HG03064 (cell line): Measurements from ENCODE around the gene GNA12.
"Not testable (repeated sequence)": the region's sequence is repeated elsewhere in the genome, so short reads cannot be mapped to it uniquely, and the experiment has no call there.

Experiments used
- ATAC-seq: cut with Tn5 transposase; IDR thresholded peaks from one replicate; pipeline ENCODE4 v1.9.1; 2021; ENCODE audit warnings: low read depth; ENCODE audit not compliant: unreplicated experiment

Gene GNA12

GRCh38 chr7:2864999-2865670 lies 21.0 kb upstream of the GNA12 start:
- ATAC-seq, result no peak

DNA sequence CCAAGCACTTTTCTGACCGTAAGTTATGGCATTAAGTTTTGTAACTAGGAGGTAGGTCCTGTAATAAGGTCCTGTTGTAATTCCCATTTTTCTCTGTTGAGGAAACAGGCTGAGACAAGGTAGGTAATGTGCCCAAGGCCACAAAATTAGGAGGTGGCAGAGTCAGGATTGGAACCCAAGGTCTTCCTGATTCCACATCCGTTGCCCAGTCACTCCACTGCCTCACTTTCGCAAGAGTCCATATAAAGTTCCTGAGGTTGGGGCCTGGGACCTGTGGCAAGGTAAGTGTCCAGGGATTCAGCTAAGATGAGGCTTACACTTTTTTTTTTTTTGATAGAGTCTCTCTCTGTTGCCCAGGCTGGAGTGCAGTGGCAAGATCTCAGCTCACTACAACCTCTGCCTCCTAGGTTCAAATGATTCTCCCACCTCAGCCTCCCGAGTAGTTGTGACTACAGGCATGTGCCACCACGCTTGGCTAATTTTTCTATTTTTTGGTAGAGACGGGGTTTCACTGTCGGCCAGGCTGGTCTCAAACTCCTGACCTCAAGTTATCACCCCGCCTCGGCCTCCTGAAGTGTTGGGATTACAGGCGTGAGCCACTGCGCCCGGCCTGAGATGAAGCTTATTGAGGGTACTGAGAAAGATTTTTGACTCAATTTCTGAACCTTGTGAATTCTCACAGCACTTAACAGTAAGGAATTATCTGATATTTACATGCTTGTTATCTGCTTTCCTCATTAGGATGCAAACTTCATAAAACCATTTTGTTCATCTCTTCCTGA lies 20.3 kb upstream of the GNA12 start:
- no peak for ATAC-seq

DNA sequence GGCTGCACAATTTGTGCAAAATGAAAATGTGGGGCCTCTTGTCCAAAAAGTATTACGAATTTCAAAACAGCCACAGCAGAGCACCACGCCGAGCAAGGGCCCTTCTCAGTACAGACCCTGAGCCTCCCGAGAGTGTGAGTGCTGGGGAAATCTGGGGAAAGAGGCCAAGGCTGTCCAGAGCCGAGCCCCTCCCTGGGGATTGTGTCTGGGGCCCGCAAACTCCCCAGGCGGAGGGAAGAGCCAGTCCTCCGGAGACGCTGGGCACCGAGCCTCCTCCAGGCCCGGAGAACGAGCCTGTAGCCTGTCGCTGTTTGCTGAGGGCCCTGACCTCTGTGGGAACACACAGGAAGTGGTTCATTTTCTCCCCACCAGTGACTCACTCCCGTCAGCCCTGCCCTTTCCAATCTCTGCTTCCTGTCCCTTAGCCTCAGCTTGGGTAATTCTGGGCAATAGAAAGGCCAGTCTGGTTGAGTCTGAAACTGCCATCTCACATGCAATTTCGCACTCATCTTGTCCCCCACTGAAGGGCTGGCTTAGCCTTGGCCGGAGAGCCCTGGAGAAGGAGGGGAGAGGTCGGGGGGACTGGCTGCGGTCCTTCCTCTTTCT lies 19.5 kb upstream of the GNA12 start:
- peak; percentile 95 for ATAC-seq

GRCh38 chr7:2862831-2863361 lies 18.8 kb upstream of the GNA12 start:
- no peak for ATAC-seq

DNA sequence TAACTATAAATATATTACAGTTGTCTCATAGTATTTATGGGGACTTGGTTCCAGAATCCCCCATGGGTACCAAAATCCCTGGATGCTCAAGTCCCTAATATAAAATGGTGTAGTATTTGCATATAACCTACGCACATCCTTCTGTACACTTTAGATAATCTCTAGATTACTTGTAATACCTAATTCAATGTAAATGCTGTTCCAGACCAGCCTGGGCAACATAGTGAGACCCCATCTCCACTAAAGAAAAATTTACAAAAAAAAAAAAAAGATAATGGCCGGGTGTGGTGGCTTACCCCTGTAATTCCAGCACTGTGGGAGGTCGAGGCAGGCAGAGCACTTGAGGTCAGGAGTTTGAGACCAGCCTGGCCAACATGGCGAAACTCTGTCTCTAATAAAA lies 17.4 kb upstream of the GNA12 start:
- no peak for ATAC-seq

GRCh38 chr7:2860627-2861133 lies 16.6 kb upstream of the GNA12 start:
- no peak for ATAC-seq

DNA sequence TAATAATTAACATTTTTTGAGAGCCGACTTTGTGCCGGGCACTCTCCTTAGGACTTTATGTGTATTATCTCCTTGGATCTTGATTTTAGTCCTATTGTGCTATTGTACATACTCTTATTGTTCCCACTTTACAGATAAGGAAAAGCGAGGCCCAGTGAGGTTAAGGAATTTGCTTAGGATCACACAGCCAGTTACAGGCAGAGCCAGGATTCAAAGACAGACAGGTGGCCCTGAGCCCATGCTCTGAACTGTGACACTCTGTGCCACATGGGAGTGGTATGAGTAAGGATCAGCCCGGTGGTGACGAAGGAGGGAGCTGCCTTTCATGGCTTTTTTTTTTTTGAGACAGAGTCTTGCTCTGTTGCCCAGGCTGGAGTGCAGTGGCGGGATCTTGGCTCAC lies 15.8 kb upstream of the GNA12 start:
- no peak for ATAC-seq

GRCh38 chr7:2858621-2859020 lies 14.5 kb upstream of the GNA12 start:
- no peak for ATAC-seq

DNA sequence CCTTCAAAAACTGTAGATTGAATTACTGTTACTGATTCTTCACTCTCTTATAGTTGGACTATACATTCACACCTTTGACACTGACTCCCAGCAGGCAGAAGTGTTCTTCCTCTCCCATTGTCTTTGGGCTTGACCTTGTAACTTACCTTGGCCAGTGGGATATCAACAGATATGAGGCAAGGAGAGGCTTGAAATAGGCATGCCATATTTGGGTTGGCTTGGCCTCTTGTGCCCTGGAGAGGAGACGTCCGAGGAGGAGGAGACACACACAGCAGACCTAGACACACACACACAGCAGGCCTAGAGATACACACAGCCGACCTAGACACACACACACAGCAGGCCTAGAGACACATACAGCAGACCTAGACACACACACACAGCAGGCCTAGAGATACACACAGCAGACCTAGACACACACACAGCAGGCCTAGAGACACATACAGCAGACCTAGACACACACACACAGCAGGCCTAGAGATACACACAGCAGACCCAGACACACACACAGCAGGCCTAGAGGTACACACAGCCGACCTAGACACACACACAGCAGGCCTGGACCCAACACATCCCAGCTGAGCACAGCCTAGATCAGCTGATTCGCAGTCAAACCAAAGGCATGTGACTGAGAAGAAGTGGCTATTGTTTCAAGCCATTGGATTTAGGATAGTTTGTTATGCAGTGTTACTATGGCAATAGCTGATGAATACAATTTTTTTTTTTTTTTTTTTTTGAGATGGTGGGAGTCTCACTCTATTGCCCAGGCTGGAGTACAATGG lies 12.5 kb upstream of the GNA12 start:
- no peak for ATAC-seq

DNA sequence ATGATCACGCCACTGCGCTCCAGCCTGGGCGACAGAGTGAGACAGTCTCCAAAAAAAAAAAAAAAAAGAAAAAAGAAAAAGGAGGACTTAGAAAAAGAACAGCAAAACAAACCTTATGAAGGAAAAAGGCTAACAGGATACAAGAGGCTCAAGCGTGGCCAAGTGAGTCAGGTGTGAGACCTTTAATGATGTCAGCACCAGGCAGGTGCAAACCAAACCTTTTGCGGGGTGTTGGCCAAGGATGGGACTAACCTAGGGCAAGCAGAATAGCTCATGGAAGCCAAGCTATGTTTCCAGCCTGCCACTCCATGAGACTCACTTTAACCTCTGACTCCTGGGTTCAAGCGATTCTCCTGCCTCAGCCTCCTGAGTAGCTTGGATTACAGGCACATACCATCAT lies 11.3 kb upstream of the GNA12 start:
- ATAC-seq, result no peak

DNA sequence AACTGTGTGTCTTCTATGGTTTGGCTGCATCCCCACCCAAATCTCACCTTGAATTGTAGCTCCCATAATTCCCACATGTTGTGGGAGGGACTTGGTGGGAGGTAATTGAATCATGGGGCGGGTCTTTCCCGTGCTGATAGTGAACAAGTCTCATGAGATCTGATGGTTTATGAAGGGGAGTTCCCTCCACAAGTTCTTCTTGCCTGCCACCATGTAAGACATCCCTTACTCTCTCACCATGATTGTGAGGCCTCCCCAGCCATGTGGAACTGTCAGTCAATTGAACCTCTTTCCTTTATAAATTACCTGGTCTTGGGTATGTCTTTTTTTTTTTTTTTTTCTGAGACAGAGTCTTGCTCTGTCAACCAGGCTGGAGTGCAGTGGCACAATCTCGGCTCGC lies 9.4 kb upstream of the GNA12 start:
- not testable (repeated sequence) for ATAC-seq

- no peak for ATAC-seq
These were observed 9.0 kb upstream of the GNA12 start for GRCh38 chr7:2853147-2853546.

GRCh38 chr7:2851497-2851896 lies 7.4 kb upstream of the GNA12 start:
- ATAC-seq, result no peak

GRCh38 chr7:2849941-2850766 lies 6.0 kb upstream of the GNA12 start:
- no peak for ATAC-seq

- no peak for ATAC-seq
These were observed 1.0 kb upstream of the GNA12 start for GRCh38 chr7:2845034-2845592.

DNA sequence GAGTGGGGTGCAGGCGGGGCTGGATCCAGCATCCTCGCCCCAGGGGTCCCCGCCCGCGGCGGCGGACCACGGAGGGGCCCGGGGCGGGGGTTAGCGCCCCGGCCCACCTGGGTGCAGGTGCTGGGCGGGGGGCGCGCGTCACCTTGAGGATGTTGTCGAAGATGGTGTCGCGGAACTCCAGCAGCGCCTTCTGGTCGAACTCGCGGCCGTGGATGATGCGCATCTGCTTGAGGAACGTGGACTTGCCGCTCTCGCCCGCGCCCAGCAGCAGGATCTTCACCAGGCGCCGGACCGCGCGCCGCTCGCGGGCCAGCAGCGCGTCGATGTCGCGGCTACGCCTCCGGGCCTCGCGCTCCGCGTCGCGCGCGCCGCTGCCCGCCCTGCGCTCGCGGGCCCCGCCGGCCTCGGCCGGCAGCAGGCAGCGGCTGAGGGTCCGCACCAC lies 376 bp downstream of the GNA12 start:
- peak; percentile 27 for ATAC-seq

- no peak for ATAC-seq
These were observed 870 bp downstream of the GNA12 start for GRCh38 chr7:2843191-2843685.

DNA sequence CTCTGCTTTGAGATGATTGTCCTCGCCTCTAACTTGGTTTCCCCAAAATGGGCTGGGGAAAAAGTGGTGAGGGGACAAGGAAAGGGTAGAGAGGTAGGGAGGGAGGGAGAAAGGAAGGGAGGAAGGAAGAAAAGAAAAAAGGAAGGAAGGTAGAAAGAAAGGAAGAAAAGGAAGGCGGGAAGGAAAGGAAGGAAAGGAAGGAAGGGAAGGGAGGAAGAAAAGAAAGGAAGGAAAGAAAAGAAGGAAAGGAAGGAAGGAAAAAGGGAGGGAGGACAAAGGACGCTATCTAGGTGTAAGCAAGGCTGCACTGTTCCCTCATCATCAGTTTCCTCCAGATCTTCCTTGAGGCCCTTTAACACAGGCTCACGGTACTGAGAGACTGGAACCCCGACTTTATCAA lies 2.2 kb downstream of the GNA12 start:
- no peak for ATAC-seq

- ATAC-seq, result no peak
These were observed 3.6 kb downstream of the GNA12 start for GRCh38 chr7:2840458-2840857.
